Smooth muscle cell (in vitro differentiated cells): Measurements from ENCODE around the gene CCNL1. TPM values are rescaled to one million over a fixed set of nuclear protein-coding genes. Genes with fewer than 3 reads are reported as not detected.
"Not testable (repeated sequence)": the region's sequence is repeated elsewhere in the genome, so short reads cannot be mapped to it uniquely, and the experiment has no call there.

Experiments
- DNase-seq: peaks from one replicate; lab custom pipeline; 2025; ENCODE audit not compliant: unreplicated experiment; lab: John Stamatoyannopoulos, UW
- H2AFZ ChIP-seq: fragments of 200-600 bp; sonication (generic); 2 replicates; pipeline ENCODE4 v1.6.0; 2016; ENCODE audit warnings: antibody characterized with exemption, low read depth, mild to moderate bottlenecking
- H3F3A ChIP-seq: fragments of 200-600 bp; sonication (generic); 2 replicates; pipeline ENCODE4 v1.6.0; 2017; ENCODE audit warnings: antibody characterized with exemption, low read depth
- H3K27ac ChIP-seq: fragments of 200-600 bp; sonication (generic); 2 replicates; pipeline ENCODE4 v1.5.1; 2016; ENCODE audit warnings: low read depth, mild to moderate bottlenecking
- H3K27me3 ChIP-seq: fragments of 200-600 bp; sonication (generic); 2 replicates; pipeline ENCODE4 v1.6.1; 2016; ENCODE audit warnings: low read depth, mild to moderate bottlenecking
- H3K36me3 ChIP-seq: fragments of 200-600 bp; sonication (generic); 2 replicates; pipeline ENCODE4 v1.5.1; 2016; ENCODE audit warnings: low read depth
- H3K4me1 ChIP-seq: fragments of 200-600 bp; sonication (generic); 2 replicates; pipeline ENCODE4 v1.5.1; 2016; ENCODE audit warnings: low read depth
- H3K4me2 ChIP-seq: fragments of 200-600 bp; sonication (generic); 2 replicates; pipeline ENCODE4 v1.6.0; 2016; ENCODE audit warnings: mild to moderate bottlenecking
- H3K4me3 ChIP-seq: fragments of 200-600 bp; sonication (generic); 2 replicates; pipeline ENCODE4 v1.5.1; 2016; ENCODE audit warnings: mild to moderate bottlenecking
- H3K79me2 ChIP-seq: fragments of 200-600 bp; sonication (generic); 2 replicates; pipeline ENCODE4 v1.6.0; 2016; ENCODE audit warnings: low read depth, mild to moderate bottlenecking
- H3K9ac ChIP-seq: fragments of 200-600 bp; sonication (generic); 2 replicates; pipeline ENCODE4 v1.6.0; 2016; ENCODE audit warnings: low read depth
- H3K9me3 ChIP-seq: fragments of 200-600 bp; sonication (generic); replicated peaks from 2 replicates; pipeline ENCODE4 v1.5.1; 2016; ENCODE audit warnings: low read depth
- H4K20me1 ChIP-seq: fragments of 200-600 bp; sonication (generic); 2 replicates; pipeline ENCODE4 v1.6.0; 2016; ENCODE audit warnings: low read depth
- WGBS: methylation state at CpG from one replicate; pipeline ENCODE4 v1.1.7; 2016; ENCODE audit warnings: low lambda C conversion rate; 5-methylcytosine and 5-hydroxymethylcytosine counted together
- polyA plus RNA-seq: library from polyadenylated mRNA; unstranded; fragments of >200 nt; fragmentation: Nextera tagmentation; extraction: Ambion mirVana; gene quantifications from 2 replicates; pipeline ENCODE4 v1.2.1, GENCODE V29; 2016
- total RNA-seq: library from RNA; depleted of rRNA; stranded (reverse); fragments of >200 nt; gene quantifications from 2 replicates; pipeline ENCODE4 v1.2.3, GENCODE V29; 2014
- TF ChIP-seq, protein P1 (sequence below): fragments of 200-600 bp; sonication (generic); IDR thresholded peaks from 2 replicates; pipeline ENCODE4 v1.5.1; 2017; ENCODE audit warnings: borderline replicate concordance, mild to moderate bottlenecking, antibody characterized with exemption; ENCODE audit not compliant: insufficient read depth, poor library complexity, severe bottlenecking

CCNL1 gene
- total and polyA plus RNA-seq, 2 experiments from 2014 or later: 173 to 599 TPM

GRCh38 chr3:157103280-157103679 is 56.7 kb downstream of the CCNL1 start:
- Histone ChIP-seq H3K27me3 (no peaks in the 10 kb centered on the region), H3K9me3 (no peaks in the 10 kb centered on the region), H3K4me2 (no peak overlapping the region), H3K79me2 (no peaks in the 10 kb centered on the region), H3K4me3 (no peak overlapping the region), H2AFZ (peak overlapping the region; percentile 45), H3K9ac (no peak overlapping the region), H3K36me3 (no peaks in the 10 kb centered on the region), H3F3A (peaks cover 10% of the 10 kb centered on the region), H4K20me1 (no peaks in the 10 kb centered on the region), H3K27ac (no peak overlapping the region), H3K4me1 (peaks cover 9% of the 10 kb centered on the region)
- 92% methylated on average over 2 of the region's 2 CpGs for WGBS
- TF ChIP-seq, protein P1, sequence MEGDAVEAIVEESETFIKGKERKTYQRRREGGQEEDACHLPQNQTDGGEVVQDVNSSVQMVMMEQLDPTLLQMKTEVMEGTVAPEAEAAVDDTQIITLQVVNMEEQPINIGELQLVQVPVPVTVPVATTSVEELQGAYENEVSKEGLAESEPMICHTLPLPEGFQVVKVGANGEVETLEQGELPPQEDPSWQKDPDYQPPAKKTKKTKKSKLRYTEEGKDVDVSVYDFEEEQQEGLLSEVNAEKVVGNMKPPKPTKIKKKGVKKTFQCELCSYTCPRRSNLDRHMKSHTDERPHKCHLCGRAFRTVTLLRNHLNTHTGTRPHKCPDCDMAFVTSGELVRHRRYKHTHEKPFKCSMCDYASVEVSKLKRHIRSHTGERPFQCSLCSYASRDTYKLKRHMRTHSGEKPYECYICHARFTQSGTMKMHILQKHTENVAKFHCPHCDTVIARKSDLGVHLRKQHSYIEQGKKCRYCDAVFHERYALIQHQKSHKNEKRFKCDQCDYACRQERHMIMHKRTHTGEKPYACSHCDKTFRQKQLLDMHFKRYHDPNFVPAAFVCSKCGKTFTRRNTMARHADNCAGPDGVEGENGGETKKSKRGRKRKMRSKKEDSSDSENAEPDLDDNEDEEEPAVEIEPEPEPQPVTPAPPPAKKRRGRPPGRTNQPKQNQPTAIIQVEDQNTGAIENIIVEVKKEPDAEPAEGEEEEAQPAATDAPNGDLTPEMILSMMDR: no peak
- no peak for DNase-seq

DNA sequence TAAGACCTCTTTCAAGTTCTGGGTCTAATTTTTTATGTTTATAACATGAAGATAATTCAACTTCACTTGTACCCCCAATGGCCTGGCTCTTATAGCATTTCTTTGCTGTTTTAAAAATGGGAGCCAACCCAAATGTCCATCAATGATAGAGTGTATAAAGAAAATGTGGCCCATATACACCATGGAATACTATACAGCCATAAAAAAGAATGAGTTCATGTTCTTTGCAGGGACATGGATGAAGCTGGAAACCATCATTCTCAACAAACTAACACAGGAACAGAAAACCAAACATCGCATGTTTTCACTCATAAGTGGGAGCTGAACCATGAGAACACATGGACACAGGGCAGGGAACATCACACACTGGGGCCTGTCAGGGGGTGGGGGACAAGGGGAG is 57.4 kb downstream of the CCNL1 start:
- H3K9me3 ChIP-seq, H3K27ac ChIP-seq, H2AFZ ChIP-seq, H3K4me3 ChIP-seq, H3K27me3 ChIP-seq, H3K36me3 ChIP-seq, DNase-seq, H3K4me2 ChIP-seq, H3F3A ChIP-seq, H4K20me1 ChIP-seq, H3K9ac ChIP-seq, H3K4me1 ChIP-seq, H3K79me2 ChIP-seq: not testable (repeated sequence)
- WGBS: 100% methylated on average over 1 of the region's 1 CpG

- WGBS: 95% methylated on average over 3 of the region's 3 CpGs
- Histone ChIP-seq H3K4me1 (peaks cover 9% of the 10 kb centered on the region), H3K27ac (peak overlapping the region; percentile 49), H3K9me3 (no peaks in the 10 kb centered on the region), H2AFZ (no peak overlapping the region), H3K9ac (no peak overlapping the region), H4K20me1 (no peaks in the 10 kb centered on the region), H3K36me3 (no peaks in the 10 kb centered on the region), H3K4me3 (no peak overlapping the region), H3K79me2 (no peaks in the 10 kb centered on the region), H3K27me3 (no peaks in the 10 kb centered on the region), H3K4me2 (no peak overlapping the region), H3F3A (peaks cover 8% of the 10 kb centered on the region)
- DNase-seq: no peak
- TF ChIP-seq, protein P1: no peak
These were observed 57.8 kb downstream of the CCNL1 start for GRCh38 chr3:157102098-157102497.

DNA sequence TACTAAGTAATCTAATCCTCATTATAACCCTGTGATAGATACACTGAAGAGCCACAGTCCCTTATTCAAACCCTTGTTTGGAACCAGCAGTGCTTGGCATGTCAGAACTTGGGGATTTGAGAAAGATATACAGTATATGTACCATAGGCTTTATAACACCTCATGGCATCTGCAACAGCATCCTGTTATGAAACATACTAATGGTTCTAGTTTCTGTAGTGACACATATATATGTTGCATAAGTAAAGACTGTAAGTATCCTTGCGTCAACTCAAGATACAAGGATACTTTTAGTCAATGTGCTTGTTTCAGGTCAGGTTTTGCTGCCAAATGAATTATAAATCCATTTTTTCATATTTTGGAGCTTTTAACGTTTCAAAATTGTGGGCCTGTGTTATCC is 58.5 kb downstream of the CCNL1 start:
- Histone ChIP-seq H3K4me1 (peaks cover 9% of the 10 kb centered on the region), H3K27ac (peak overlapping the region; percentile 49), H3K36me3 (no peaks in the 10 kb centered on the region), H2AFZ (no peak overlapping the region), H3K79me2 (no peaks in the 10 kb centered on the region), H3K9me3 (no peaks in the 10 kb centered on the region), H3F3A (peaks cover 8% of the 10 kb centered on the region), H3K9ac (peak overlapping the region; percentile 34), H4K20me1 (no peaks in the 10 kb centered on the region), H3K27me3 (no peaks in the 10 kb centered on the region), H3K4me3 (no peak overlapping the region), H3K4me2 (peak overlapping the region; percentile 36)
- 73% methylated on average over 2 of the region's 2 CpGs for WGBS
- TF ChIP-seq, protein P1: no peak
- no peak for DNase-seq
